GM12874 (cell line): ENCODE results near the gene DNAH17.

ENCODE experiments used
- CTCF ChIP-seq: IDR thresholded peaks from 2 replicates; pipeline ENCODE4 v1.5.1; 2011; ENCODE audit warnings: low read depth, mild to moderate bottlenecking, control low read depth, low read length, moderate library complexity; ENCODE audit not compliant: insufficient read depth

The DNAH17 gene

GRCh38 chr17:78383725-78384471 is 193.3 kb downstream of the DNAH17 start:
- no peak for TF ChIP-seq CTCF

DNA sequence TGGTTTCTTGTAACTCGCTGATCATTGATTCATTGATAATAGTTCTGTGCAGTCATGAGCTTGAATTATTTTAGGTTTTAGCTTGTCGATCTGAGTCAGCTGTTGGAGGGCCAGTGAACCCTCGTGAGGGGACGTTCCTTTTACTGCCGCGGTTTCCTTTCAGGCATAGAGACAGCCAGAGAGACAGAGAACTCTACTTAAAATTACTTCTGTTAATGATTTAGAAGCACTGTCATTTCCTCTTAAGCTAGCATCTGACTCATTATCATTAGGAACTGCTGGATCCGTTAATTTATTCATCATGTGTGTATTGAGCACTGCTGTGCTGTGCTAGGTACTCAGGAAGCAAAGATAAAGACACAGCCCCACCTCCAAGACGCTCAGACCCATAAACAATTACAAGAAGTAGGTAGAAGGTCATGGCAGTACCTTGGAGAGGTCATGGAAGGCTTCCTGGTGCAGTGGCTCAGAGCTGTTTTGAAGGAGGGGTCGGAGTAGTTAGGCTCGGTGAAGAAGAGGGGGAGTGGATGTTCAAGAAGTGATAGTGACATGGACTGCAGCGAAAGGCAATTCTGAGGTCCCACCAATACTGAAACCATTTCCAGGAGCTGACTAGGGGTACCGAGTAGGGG is 195.5 kb downstream of the DNAH17 start:
- no peak for TF ChIP-seq CTCF

- TF ChIP-seq CTCF = no peak
These were observed 196.8 kb downstream of the DNAH17 start for GRCh38 chr17:78380370-78380769.

DNA sequence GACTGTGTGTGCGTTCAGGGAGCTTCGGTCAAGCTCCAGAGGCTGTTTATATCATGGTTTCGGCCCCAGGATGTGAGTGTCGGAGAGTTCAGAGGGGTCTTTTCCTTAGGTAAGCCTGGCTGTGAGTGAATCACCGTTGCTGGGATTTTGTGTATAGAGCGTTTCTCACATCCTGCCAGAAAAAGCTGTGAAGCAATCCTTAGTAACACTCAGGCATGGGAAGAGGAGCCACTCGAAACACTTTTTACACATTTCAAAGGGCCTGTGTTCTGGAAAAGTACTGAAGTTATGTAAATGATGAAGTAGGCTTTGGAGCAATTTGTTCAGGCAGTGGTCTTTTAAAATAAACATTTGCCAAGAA is 198.1 kb downstream of the DNAH17 start:
- no peak for TF ChIP-seq CTCF

GRCh38 chr17:78378225-78379130 is 198.7 kb downstream of the DNAH17 start, which contains the start of gene PGS1:
PGS1 (plus strand) TSS chr17:78378649; CDS start chr17:78378666, 17 bp downstream.
- TF ChIP-seq CTCF = no peak

GRCh38 chr17:78377858-78378224 is 199.4 kb downstream of the DNAH17 start:
- TF ChIP-seq CTCF = no peak

DNA sequence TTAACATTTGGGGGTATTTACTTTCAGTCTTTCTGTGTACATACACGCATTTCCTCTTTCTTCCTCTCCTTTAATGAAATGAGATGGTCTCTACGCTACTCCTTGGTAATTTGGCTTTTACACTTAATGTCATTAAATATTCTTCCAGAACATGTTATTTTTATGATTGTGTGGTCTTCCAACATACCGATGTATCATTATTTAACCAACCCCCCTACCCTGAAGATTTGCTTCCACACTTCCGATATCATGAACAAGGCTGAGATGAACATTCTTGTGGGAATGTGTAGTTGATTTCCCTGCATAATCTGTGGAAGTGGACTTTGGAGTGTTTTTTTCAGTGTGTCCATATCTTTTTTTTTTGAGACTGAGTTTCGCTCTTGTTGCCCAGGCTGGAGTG is 201.0 kb downstream of the DNAH17 start:
- no peak for TF ChIP-seq CTCF
